Thymus (tissue), 11 donors: ENCODE measurements around the gene KCNIP4. TPM values are rescaled to one million over a fixed set of nuclear protein-coding genes. Genes with fewer than 3 reads are reported as not detected.

Experiments
- DNase-seq, 9 donors: peaks; one replicate each; pipeline ENCODE4 v3.0.0-alpha.2; 2013; ENCODE audit warnings: low spot score in 9 of 9, low read depth in 6 of 9, missing footprints in 1 of 9
- H3K27ac ChIP-seq, 2 donors: one replicate each; pipeline ENCODE4 v1.5.1; 2013; ENCODE audit warnings: control low read depth in 1 of 2, low read depth in 1 of 2, low read length in 1 of 2, mild to moderate bottlenecking in 1 of 2, moderate library complexity in 1 of 2
- H3K27me3 ChIP-seq, 2 donors: one replicate each; pipeline ENCODE4 v1.5.1; 2013; ENCODE audit warnings: low read length in 1 of 2; ENCODE audit not compliant: control insufficient read depth in 2 of 2, insufficient read depth in 1 of 2
- H3K36me3 ChIP-seq, 2 donors: one replicate each; pipeline ENCODE4 v1.5.1; 2013; ENCODE audit warnings: low read length in 1 of 2, mild to moderate bottlenecking in 1 of 2, moderate library complexity in 1 of 2; ENCODE audit not compliant: control insufficient read depth in 2 of 2, insufficient read depth in 2 of 2
- H3K4me1 ChIP-seq, 2 donors: one replicate each; pipeline ENCODE4 v1.5.1; 2013; ENCODE audit warnings: low read length in 2 of 2; ENCODE audit not compliant: control insufficient read depth in 2 of 2, insufficient read depth in 2 of 2
- H3K4me3 ChIP-seq, 2 donors: one replicate each; pipeline ENCODE4 v1.5.1; 2013; ENCODE audit warnings: low read length in 2 of 2, control low read depth in 1 of 2, mild to moderate bottlenecking in 1 of 2
- H3K9me3 ChIP-seq, 2 donors: one replicate each; pipeline ENCODE4 v1.5.1; 2013; ENCODE audit warnings: low read length in 1 of 2, mild to moderate bottlenecking in 1 of 2; ENCODE audit not compliant: control insufficient read depth in 2 of 2, insufficient read depth in 1 of 2
- WGBS: extraction: QIAGEN DNeasy Blood & Tissue Kit; methylation state at CpG from one replicate; pipeline ENCODE4 v1.1.7; 2013; 5-methylcytosine and 5-hydroxymethylcytosine counted together
- polyA plus RNA-seq: library from polyadenylated mRNA; stranded (reverse); fragments of 200-250 nt; gene quantifications from one replicate; pipeline ENCODE4 v1.2.3, GENCODE V29; 2013
- total RNA-seq: library from RNA; stranded (reverse); fragments of 120-200 nt; gene quantifications from one replicate; pipeline ENCODE4 v1.2.4, GENCODE V29; 2013
- donor health status: healthy.

Gene KCNIP4
- total and polyA plus RNA-seq, 2 donors = 0.07 TPM; not detected in 1

DNA sequence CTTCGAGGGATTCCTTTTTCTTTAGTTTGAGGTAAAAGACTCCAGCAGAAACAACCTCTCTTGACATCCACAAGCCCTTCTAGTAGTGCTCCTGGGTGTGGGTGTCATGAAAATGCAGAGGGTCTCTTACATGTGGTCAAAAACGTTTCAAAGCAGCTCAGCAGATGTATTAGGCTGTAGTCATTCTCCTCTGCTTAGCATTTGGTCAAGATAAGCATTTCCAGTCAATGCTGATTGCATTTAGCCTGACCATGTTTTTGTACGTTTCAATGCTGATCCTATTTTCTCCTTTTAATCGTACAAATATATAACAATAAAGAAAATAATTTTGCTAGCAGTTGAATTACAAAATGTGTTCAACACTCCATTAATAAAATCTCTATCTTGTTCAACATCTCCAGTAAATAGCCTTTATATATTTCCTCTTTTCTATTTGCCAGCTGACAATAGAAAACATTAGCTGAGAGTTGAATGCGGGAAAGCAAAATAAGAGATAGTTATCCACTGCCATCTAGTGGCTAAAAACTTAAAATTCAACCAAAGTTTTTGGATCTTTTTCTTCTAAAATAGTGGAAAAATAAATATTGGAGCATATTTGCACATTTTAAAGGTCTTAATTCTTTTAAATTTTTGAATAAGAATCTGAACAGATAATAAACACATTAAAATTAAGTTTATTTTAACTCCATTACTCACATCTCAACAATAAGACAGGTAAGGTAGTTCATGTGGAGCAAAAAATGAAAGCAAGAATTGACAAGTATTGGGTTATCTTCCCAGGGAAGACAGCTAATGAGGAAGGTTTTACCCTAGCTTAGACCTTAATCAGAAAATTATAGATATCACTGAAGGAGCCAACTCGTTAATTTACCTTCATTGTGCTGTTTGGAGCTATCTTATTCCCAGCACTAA lies 1263.5 kb downstream of the KCNIP4 start:
- no peak overlapping the region for H3K27ac ChIP-seq
- peak in 2 of 9 donors; percentile 4 to 34 for DNase-seq
- H3K4me1 ChIP-seq = no peaks in the 10 kb centered on the region
- peaks cover 0 to 2% of the 10 kb centered on the region in 2 donors for H3K27me3 ChIP-seq
- no peak overlapping the region for H3K4me3 ChIP-seq
- 44% methylated on average over 6 of the region's 6 CpGs for WGBS
- no peaks in the 10 kb centered on the region for H3K36me3 ChIP-seq
- no peaks in the 10 kb centered on the region for H3K9me3 ChIP-seq

- WGBS = 94% methylated on average over 3 of the region's 3 CpGs
- Histone ChIP-seq H3K36me3 (no peaks in the 10 kb centered on the region), H3K4me1 (no peaks in the 10 kb centered on the region), H3K9me3 (no peaks in the 10 kb centered on the region), H3K27ac (no peak overlapping the region), H3K27me3 (peaks cover 0 to 2% of the 10 kb centered on the region in 2 donors), H3K4me3 (no peak overlapping the region)
- DNase-seq = no peak
Observed at GRCh38 chr4:20683766-20684165, 1264.8 kb downstream of the KCNIP4 start.

DNA sequence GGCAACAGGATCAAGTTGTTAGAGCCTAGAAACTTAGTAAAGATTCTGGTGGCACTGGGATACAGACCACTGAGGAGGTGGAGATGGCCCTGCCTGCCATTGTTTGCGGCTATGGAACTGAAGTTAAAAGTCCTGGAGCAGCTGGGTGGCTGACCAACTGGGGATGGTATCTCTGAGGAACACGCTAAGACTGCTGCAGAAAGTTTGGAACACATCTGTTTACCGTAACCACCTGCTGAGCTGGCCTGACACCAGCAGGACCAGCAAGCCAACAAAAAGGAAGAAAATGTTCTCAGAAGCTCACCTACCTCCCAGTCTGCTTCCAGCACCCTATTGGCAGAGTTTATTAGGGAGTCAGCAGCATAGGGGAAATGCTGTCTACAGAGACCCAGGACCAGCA lies 1265.7 kb downstream of the KCNIP4 start:
- Histone ChIP-seq H3K27ac (no peak overlapping the region), H3K4me3 (no peak overlapping the region), H3K4me1 (no peaks in the 10 kb centered on the region), H3K9me3 (no peaks in the 10 kb centered on the region), H3K36me3 (no peaks in the 10 kb centered on the region), H3K27me3 (peaks cover 0 to 2% of the 10 kb centered on the region in 2 donors)
- no peak for DNase-seq
- WGBS = 95% methylated on average over 3 of the region's 3 CpGs

- H3K27ac ChIP-seq = no peak overlapping the region
- no peak for DNase-seq
- H3K27me3 ChIP-seq = peaks cover 0 to 2% of the 10 kb centered on the region in 2 donors
- 94% methylated on average over 1 of the region's 1 CpG for WGBS
- no peaks in the 10 kb centered on the region for H3K9me3 ChIP-seq
- no peaks in the 10 kb centered on the region for H3K4me1 ChIP-seq
- no peaks in the 10 kb centered on the region for H3K36me3 ChIP-seq
- H3K4me3 ChIP-seq = no peak overlapping the region
Observed at GRCh38 chr4:20681271-20681670, 1267.3 kb downstream of the KCNIP4 start.

GRCh38 chr4:20680736-20681135 lies 1267.8 kb downstream of the KCNIP4 start:
- Histone ChIP-seq H3K9me3 (no peaks in the 10 kb centered on the region), H3K27ac (no peak overlapping the region), H3K27me3 (peaks cover 0 to 2% of the 10 kb centered on the region in 2 donors), H3K4me1 (no peaks in the 10 kb centered on the region), H3K36me3 (no peaks in the 10 kb centered on the region), H3K4me3 (no peak overlapping the region)
- DNase-seq = no peak
- WGBS = 80% methylated on average over 1 of the region's 1 CpG

- H3K27me3 ChIP-seq = peaks cover 0 to 2% of the 10 kb centered on the region in 2 donors
- no peaks in the 10 kb centered on the region for H3K4me1 ChIP-seq
- H3K36me3 ChIP-seq = no peaks in the 10 kb centered on the region
- H3K27ac ChIP-seq = no peak overlapping the region
- DNase-seq = no peak
- WGBS = 92% methylated on average over 1 of the region's 1 CpG
- no peaks in the 10 kb centered on the region for H3K9me3 ChIP-seq
- H3K4me3 ChIP-seq = no peak overlapping the region
Observed at GRCh38 chr4:20679951-20680350, 1268.6 kb downstream of the KCNIP4 start.
